Choroid plexus epithelial cell (primary cell): Measurements from ENCODE around the gene MAN2B2.
"Not testable (repeated sequence)": the region's sequence is repeated elsewhere in the genome, so short reads cannot be mapped to it uniquely, and the experiment has no call there.

Experiments
- DNase-seq: peaks from one replicate; pipeline ENCODE4 v3.0.0-alpha.2; 2010; ENCODE audit warnings: low read depth
- H3K4me3 ChIP-seq: 2 replicates; pipeline ENCODE4 v1.5.1; 2011; ENCODE audit warnings: low read depth, mild to moderate bottlenecking, control low read depth, low read length, moderate library complexity
- CTCF ChIP-seq: conservative IDR thresholded peaks from 2 replicates; pipeline ENCODE4 v1.5.1; 2011; ENCODE audit warnings: low read depth, mild to moderate bottlenecking, control low read depth, inconsistent platforms, low read length, moderate library complexity

MAN2B2 gene

GRCh38 chr4:6626066-6626465, 51.1 kb downstream of the MAN2B2 start:
- H3K4me3 ChIP-seq, result no peak overlapping the region
- no peak for TF ChIP-seq CTCF
- DNase-seq, result no peak

GRCh38 chr4:6627832-6628231, 52.8 kb downstream of the MAN2B2 start:
- no peak for DNase-seq
- no peak overlapping the region for H3K4me3 ChIP-seq
- TF ChIP-seq CTCF, result no peak

- not testable (repeated sequence) for DNase-seq, H3K4me3 ChIP-seq
Measured at GRCh38 chr4:6628484-6628883, 53.5 kb downstream of the MAN2B2 start.

GRCh38 chr4:6632125-6632524, 57.1 kb downstream of the MAN2B2 start:
- TF ChIP-seq CTCF, result no peak
- no peak overlapping the region for H3K4me3 ChIP-seq
- DNase-seq, result no peak

- H3K4me3 ChIP-seq, result no peak overlapping the region
- DNase-seq, result peak; percentile 75
- no peak for TF ChIP-seq CTCF
Measured at GRCh38 chr4:6633091-6633906, 58.3 kb downstream of the MAN2B2 start.

GRCh38 chr4:6634746-6635145, 59.8 kb downstream of the MAN2B2 start:
- no peak overlapping the region for H3K4me3 ChIP-seq
- no peak for TF ChIP-seq CTCF
- no peak for DNase-seq

- no peak overlapping the region for H3K4me3 ChIP-seq
- TF ChIP-seq CTCF, result no peak
- no peak for DNase-seq
Measured at GRCh38 chr4:6639137-6639680, 64.2 kb downstream of the MAN2B2 start.
